Measurements from ENCODE around the gene LENG9.

GRCh38 chr19:54422136-54422535 lies 41.4 kb downstream of the LENG9 start:
- TF ChIP-seq CTCF (IDR thresholded peaks at IDR 0.05) (no peak), POLR2A (IDR thresholded peaks at IDR 0.05) (no peak), POLR2AphosphoS5 (IDR thresholded peaks at IDR 0.05; ENCODE audit: insufficient read depth in 1 of 2, low read depth in 1 of 2) (no peak)
